NCI-H345 treated with DMSO at 0.1 percent for 48 hours (cell line): ENCODE measurements around the gene PTPRN2.

Experiments
- DNase-seq: peaks from one replicate; lab custom pipeline; 2025; ENCODE audit not compliant: unreplicated experiment; lab: John Stamatoyannopoulos, UW

The PTPRN2 gene

DNA sequence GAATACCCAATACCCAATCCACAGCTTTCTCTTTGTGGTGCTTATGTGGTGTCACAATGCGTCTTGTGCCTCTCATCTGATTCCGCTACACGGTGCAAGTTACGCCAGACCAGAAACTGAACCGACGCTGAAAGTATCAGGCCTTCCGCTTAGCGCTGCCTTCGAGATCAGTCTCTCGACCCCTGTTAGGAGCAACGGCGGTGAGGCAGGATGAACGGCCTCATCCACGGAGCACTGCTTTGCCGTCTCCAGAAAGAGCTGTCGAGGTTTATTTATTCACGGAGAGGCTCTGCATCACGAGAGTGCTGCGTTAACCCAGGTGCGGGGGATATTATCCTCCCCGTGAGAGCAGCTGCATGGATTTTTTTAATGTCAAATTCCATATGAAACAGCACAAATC lies 786.5 kb downstream of the PTPRN2 start:
- DNase-seq = no peak

DNA sequence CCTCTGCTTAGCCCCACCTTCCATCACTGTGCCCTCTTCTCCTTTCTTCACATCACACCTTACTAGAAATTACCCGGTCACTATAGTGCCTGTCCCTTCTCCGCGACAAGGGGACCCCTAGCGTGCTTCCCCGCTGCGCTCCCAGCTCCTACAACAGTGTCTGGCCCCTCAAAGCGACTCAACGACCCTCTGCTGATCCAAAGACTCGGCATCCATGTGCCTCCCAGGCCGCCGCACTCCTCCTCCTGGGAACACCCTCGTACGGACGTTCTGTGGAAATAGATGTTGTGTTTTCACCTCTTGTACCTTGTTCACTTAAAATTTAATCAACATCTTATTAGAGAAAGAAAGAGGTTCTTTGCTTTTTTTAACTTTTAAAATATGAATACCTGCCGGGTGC lies 787.3 kb downstream of the PTPRN2 start:
- DNase-seq = no peak

DNA sequence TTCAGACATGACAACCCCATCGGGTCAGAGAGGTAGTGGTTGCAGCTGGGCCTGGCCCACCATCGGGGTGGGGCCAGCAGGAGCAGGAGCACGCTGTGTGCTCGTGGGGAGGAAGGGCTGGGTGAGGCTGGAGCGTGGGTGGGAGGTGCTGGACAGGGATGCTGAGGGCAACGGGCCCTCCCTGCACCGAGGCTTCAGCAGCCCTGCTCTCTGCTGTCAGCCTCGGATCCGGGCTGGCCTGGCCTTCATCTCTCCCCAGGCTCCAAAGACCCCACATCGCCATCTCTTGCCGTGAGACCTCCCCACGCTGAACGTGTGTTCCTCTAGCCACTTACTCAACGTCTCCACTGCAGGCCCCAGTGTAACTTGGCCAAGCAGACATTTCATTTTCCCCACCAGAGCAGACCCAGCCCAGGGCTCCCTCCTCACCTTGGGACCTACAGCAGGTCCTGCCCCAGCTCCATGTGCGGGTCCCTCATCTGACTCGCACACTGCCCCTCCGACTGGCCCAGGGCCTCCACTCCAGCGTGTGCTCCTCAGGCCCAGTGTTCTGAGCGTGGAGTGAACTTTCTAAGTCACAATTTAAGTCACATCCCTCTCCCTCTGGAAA lies 788.4 kb downstream of the PTPRN2 start:
- DNase-seq = no peak

DNA sequence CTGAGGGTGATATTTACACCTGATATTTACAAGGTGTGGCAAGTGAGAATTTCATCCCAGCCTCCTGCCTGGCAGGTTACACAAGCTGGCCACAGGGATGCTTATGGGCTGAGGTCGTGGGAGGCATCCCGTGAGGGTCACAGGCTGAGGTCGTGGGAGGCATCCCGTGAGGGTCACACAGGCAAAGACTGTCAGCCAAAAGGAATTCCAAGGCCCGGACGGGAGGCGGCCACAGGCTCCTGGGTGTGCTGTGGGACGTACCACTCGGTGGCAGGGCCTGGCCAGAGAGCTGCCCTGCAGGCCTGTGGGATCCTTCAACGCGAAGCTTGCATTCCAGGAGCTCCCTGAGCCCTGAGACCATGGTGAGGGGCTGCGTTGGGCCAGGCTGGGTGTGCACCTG lies 790.3 kb downstream of the PTPRN2 start:
- DNase-seq = no peak

DNA sequence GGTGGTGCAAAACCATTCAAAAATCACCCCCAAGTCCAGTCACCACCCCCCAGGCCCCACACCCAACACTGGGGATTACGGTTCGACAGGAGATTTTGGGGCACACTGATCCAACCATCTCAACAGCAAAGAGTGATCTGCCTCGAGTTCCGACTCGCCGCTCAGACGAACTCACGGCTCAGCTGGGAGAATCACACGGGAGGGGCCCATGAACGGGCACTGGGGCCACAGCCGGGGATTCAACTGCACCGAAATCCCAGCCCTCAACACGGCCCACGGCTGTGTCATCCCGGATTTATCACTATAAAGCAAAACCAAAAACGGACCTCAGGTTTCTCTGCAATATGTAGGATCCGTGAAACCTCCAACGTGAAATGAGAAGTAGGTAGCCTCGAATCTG lies 790.8 kb downstream of the PTPRN2 start:
- no peak for DNase-seq

DNA sequence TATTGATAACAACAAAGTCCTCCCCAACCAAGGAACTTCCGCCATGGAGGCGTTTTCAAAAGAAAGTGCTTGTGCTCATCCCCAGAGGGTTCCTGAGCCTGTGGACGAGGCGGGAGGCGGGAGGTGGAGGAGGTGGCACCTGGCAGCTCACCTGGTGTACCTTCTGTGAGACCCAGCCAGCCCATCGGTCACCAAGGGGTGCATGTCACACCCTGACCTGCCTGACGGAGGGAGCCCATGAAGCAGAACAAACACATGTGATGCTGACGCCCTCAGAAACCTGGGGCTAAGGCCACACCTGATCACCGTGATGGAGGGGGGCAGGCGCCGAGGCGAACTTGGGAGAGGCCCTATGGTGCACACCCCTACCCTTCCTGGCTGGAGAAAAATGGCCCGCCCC lies 792.0 kb downstream of the PTPRN2 start:
- DNase-seq = peak; percentile 87

DNA sequence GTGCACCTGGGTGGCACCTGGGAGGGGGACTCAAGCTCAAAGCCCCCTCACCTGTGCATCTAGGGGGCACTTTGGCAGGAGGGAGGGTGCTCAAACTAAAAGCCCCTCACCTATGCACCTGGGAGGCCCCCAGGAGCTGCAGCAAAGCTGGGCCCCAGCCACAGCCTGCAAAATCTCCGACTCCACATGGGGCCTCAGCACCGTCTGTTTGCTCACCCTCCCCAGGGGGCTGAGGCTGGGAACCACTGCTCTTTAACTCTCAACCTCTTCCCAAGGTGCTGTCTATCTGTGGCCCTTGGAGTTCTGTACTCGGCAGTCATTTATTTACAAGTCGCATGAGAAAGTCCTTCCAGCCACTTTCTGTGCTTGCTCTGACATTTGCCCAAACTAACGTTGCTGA lies 792.4 kb downstream of the PTPRN2 start:
- DNase-seq = peak; percentile 87

DNA sequence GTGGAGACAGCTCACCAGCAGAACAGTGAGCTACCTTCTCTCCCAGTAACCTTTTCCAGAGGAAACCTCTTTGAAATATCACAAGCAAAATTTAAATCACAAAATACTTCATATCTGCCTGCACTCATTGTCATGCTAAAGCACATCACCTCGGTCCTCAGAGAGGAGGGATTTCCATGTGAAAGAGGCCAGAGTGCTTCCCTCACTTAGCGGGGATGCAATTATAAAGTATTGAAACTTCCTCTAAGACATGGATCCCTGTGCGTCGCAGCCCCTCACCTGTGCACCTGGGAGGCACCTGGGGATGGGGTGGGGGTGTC lies 792.9 kb downstream of the PTPRN2 start:
- peak; percentile 10 for DNase-seq

DNA sequence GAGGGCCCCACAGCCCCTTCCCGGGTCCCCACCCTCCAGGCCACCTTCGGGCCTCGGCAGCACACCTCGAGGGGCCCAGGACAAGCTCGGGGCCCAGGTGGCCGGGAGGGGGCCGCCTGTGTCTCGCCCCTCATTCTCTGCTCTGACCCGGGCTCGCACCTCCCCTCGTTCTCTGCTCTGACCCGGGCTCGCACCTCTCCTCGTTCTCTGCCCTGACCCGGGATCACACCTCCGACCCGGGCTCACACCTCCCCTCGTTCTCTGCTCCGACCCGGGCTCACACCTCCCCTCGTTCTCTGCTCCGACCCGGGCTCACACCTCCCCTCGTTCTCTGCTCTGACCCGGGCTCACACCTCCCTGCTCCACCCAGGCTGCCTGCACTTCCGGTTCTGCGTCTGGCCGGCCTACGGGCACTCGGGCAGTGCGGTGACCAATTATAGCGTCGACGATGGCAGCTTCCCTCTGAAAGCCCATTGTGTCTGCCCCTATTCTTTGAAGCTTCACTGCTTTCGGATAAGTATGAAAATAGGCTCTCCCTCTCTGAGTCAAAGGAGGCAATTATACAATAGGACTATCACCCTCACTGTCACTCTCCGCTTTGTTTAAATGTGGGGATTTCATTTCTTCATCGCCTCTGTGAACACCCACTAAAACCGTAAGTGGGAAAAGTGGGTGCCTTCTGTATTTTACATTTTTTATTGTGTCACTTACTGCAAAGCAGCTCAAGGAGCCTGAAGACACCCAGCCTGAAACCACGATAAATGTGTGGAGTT lies 793.5 kb downstream of the PTPRN2 start:
- no peak for DNase-seq

DNA sequence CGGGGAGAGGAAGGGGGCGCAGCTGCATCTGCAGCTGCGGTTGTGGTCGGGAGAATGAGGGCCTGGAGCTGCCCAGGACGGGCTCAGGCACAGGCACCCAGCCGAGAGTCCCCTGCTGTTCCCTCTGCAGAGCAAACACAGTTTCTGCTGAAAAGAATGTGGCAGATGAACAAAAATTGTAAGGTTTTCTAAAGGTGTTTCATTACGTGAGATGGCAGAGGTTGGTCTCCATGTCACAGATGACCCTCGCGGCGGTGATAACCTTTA lies 794.6 kb downstream of the PTPRN2 start:
- DNase-seq = peak; percentile 68

DNA sequence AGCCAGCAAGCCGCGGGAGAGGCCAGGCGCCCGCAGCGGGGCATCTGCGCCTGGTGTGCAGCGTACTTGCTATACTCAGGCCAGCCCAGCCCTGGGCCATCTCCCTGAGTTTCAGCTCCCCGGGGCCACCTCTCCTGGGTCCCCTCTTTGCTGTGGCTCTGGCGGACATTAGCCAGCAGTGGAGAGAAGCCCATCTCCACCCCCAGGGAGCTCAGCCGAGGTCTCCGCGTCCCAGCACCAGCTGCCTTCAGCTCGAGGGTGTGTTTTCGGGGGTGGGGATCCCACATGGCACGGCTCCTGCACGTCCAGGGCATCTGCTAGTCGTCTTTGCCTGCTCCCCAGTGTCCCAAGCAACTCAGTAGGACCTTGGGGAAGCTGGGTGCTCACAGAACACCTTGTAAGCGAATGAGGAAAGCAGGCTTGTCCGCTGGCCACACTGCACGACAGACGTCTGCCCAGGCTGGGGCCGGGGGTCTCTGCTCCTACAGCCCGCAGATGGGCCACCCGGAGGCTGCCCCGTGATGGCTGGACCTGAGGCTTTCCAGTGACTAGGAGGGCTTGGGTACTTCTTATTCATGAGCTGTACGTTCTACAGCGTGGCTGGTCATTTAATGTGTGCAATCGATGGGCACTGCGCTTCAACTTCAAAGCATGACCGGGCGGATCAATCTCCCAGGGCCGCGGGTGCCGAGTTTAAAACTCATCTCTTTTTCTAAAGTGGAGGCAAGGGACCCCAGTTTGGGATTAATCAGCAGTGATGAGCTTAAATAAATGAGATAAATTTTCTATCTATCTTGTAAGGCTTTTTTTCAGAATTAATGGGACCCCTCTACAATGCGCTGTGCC lies 795.2 kb downstream of the PTPRN2 start:
- no peak for DNase-seq

DNA sequence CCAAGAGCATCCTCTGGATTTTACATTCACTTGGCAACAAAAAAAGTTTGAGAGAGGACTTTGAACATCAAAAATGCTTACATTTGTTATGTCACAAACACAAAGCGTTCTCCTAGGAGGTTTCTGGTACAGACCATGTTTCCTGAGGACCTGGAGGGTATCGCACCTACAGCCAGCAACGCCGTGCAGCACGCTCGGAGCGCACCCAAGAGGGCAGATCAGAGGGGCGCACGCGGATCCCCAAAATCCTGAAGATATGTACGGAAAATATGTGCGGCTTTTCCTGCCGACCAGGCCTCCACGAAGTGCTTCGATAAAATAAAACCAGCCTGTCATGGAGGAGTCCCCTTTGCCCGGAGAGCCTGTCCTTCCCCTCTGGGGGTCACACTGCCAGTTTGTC lies 796.0 kb downstream of the PTPRN2 start:
- no peak for DNase-seq

DNA sequence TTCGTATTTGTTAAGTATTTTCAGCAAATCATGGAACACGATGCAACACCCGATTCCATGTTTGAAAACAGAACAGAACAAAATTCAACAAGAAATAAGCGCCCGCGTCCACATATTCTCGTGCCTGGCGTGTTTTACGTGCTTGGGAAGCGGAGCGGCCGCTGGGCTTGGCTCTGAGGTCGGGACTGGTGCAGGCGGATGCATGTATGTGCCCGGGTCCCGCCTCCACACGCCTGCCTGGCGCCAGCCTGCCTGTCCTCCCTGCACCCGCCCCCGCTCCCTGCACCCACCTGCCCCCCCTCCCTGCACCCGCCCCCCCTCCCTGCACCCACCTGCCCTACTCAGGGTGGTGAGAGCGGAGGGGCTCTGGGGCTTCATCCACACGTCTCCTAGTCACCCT lies 796.4 kb downstream of the PTPRN2 start:
- no peak for DNase-seq

DNA sequence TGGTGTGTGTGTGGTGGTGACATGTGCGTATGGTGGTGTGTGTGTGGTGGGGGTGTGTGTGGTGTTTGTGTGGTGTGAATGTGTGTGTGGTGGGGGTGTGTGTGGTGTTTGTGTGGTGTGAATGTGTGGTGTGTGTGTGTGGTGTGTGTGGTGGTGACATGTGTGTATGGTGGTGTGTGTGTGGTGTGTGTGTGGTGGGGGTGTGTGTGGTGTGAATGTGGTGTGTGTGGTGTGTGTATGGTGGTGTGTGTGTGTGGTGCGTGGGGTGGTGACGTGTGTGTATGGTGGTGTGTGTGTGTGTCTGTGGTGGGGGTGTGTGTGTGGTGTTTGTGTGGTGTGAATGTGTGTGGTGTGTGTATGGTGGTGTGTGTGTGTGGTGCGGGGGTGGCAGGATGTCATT lies 797.7 kb downstream of the PTPRN2 start:
- no peak for DNase-seq

DNA sequence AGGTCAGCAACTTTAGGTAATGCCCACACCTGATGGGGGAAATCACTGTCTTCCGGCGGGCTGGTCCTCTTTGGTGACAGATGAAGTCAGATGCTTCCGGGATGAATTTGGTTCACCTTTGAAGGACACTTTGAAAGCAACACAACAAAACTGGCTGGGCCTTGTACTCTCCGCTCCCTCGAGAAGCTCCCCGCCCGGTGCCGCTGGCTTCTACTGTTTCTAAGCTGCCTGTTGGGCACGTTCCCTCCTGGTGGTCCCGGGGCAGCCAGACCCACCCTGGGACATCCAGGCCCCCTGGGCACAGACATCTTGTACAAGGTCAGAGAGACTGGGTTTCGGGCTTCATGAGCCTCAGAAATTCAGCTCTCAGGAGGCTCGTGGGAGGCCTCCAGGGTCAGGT lies 798.5 kb downstream of the PTPRN2 start:
- no peak for DNase-seq

DNA sequence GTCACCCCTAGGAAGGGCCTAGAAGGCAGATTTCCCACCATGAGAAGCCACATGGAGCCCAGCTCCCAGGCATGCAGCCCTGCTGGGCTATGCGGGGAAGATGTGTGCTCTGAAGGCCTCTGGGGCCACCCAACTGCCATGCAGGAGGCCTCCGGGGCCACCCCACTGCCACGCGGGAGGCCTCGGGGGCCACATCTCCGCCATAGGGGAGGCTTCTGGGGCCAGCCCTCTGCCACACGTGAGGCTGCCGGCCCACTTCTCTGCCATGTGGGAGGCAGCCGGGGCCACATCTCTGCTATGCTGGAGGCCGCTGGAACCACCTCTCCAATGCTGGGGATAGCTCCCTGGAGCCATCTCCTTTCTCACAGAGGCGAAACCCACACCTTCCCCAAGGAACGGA lies 799.0 kb downstream of the PTPRN2 start:
- no peak for DNase-seq

DNA sequence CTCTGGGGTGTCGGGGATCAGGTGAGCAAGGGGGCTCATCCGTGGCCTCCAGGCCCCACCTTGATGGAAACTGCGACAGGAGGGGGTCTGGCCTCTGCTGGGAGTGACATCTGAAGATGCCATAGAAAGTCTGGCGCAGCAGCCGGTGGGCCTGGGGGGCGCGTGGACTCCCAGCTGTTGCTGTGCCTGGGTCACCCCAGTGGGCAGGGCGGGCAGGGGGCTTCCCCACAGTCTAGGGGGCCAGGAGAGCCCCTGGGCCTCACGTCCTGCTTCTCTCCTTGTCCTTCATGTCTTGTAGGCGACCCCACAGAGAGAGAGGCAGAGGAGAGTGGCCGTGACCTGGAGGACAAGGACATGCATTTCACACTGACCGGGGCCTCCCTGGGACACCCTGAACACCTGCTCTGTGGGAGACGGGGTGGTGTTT lies 800.3 kb downstream of the PTPRN2 start:
- DNase-seq = no peak

DNA sequence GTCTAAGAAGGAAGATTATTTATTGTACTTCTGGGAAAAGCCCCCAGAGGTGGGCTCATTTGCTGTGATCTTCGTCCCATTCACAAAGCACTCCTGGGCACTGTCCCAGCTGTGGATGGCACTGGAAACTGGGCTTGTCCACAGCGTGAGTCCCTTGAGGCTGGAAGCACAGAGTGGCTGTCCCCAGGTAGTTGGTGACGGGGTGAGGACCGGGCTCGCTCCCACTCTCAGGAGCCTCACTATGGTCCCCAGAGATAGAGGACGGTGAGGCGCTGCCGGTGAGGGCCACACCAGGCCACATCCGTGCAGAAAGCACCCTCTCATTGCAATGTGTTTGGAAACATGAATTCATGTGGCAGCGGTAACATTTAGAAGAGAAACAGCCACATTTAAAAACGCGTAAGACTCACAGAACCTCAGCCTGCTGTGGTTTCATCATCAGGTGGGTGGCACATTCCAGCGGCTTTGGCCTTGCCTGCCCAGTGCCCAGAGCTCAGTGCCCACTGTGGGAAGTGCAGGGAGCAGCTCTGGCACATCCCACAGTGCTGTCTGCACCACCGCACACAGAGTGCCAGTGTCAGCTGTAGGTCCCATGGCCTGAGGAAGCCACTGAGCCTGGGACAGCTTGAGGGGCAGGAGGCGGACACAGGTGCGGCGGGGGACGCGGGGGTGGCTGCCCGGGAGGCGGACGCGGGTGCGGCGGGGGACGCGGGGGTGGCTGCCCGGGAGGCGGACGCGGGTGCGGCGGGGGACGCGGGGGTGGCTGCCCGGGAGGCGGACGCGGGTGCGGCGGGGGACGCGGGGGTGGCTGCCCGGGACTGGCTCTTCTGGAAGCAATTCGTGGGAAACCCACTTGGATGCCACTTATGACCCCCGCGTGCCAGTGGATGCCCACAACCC lies 801.0 kb downstream of the PTPRN2 start:
- no peak for DNase-seq

DNA sequence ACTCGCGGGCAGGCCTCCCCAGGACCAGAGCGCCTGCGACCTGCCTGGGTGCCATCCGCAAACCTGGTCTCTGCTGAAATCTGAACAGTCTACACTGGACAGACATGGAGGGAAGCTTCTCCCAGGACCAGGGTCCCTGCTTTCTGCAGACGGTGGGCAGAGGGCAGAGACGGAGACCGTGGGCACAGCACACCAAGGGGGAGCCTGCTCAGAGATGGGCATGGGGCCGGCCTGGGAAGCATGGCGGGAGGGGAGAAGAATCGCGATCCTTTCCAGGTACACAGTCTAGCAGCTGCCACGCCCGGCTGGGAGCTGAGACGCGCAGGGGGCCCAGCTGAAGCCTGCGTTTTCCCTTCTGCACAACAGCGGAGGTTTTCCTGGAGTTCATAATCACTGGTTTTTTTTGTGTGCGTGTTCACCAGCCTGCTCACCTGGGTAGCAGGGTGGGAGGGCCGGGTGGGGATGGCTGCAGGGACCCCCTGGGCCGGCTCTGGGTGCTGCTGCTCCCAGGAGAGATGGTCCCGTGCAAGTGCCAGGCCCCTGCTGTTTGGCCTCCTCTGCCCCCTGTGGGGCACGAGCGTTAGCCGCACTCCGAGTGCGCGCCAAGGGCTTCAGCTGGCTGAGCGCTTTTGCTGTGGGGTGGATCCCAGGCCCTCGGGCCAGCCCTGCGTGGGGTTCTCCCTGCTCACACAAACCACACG lies 802.0 kb downstream of the PTPRN2 start:
- no peak for DNase-seq

DNA sequence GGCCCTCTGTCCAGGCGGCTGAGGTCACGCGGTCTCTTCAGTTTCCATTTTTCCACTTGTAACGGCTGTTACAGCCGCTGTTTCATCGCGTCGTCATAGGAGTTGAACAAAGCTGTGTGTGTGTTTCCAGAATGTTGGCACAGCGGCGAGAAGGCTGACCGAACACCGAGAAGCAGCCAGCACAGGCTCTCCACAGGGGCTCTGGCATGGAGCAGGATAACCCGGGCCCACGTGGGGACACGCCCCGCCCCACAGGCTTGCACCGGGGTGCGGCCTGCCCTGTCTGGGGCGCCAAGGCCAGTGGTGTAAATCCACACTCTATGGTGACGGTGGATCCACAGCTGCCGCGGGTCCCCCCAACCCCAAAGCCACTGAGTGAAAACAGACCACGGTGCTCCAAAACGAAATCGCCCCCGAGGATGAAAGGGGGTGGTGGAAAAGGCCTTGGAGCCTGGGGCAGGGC lies 802.6 kb downstream of the PTPRN2 start:
- DNase-seq = no peak
